LHCN-M2 (cell line): ENCODE results near the gene NSDHL. TPM values are rescaled to one million over a fixed set of nuclear protein-coding genes. Genes with fewer than 3 reads are reported as not detected.

ENCODE experiments used
- DNase-seq: peaks from one replicate; pipeline ENCODE4 v3.0.0-alpha.2; 2012; ENCODE audit warnings: low read depth
- total RNA-seq: library from RNA; depleted of rRNA; stranded (reverse); fragments of >200 nt; gene quantifications from 2 replicates; pipeline ENCODE4 v1.2.3, GENCODE V29; 2014

Gene NSDHL
- total RNA-seq, 1 experiment from 2014 or later = 14.1 TPM

DNA sequence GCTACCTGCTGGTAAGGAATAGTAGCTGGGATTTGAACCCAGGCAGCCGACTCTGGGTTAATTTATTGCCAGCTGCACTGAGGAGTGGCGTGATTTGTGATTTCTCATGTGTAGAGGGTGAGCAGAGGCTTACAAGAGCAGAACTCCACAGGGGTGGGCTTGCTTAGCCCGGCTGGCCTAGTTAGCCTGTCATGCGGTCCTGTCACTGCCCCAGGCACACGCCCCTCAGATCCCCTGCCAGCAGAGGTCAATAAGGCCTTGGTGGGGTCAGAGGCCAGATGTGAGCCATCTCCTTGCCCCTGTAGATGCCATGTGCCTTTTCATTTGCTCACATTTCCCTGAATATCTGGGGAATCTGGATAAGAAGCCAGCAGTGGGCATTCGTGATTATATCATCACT is 13.4 kb downstream of the NSDHL start:
- DNase-seq = no peak

DNA sequence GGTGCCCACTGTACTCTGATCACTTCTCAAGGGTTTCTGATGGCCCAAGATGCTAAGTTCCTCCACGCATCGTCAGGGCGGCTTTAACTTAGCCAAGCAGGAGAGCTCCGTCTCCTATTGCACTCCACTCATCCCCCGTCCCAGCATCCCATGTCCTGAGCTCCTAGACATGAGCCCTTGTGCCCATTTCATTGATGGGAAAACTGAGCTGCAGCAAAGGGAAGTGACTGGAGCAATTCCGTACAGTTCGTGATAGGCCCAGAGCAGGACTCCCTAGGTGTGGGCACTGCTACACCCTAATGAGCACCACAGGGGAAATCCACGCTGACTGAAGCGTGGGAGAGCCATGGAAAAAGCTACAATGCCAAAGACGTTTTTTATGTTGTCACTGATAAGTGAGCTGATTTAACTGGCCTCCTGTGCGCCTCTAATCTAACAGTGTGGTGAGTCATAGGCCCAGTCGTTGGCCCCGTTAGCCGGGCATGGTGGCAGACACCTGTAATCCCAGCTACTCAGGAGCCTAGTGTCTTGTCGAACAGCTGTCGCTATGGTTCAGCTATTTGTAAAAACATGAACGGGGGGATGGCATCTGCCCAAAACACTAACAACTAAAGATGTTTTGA is 14.9 kb downstream of the NSDHL start:
- no peak for DNase-seq

DNA sequence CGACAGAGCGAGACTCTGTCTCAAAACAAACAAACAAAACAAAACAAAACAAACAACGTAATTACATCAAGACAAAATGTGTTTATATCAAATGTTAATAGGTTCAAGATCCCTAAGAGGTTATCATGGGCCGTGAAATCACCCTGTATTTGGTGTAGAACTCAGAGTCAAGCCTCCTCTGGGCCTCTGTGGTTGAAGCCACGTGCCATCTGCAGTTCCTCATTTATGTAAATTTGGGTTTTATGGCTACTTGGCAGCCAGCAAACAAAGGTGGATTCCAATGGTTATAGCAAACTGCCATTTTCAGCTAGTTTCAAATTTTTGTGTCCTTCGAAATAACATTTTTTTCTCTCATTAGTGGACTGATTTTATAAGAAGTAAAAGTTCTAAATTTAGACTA is 16.4 kb downstream of the NSDHL start:
- DNase-seq = no peak

DNA sequence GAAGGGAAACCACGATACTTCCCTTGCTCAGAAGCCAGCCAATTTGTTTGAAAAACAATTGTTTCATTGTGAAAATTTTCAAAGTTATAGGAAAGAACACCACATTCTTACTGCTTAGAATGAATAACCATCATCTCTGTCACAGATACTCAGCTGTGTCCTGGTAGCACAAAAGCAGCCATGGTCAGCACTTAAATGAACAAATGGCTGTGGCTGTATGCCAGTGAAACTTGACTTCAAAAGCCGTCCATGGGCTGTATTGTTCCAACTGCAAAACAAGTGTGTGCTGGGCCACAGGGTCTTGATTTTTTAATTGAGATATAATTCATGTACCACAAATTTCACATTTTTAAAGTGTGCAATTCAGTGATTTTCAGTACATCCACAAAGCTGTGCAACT is 19.6 kb downstream of the NSDHL start:
- DNase-seq = no peak

DNA sequence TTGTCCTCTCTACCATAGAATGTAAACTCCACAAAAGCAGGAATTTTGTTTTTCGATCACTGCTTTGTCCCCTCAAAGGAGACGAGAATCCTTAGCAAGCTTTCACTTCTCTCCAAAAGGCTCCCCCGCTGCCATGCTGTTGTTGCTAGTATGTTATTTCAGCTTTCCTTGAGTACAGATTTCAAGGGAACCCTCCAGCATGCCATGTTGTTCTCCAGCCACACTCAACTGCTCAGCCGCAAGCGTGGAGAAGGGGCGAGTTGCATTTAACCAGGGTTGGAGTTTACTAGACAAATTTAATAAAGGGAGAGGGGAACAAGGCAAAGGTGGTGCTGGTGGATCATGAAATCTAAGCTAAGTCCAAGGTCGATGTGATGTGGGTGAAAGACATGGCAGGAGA is 23.1 kb downstream of the NSDHL start:
- DNase-seq = no peak

DNA sequence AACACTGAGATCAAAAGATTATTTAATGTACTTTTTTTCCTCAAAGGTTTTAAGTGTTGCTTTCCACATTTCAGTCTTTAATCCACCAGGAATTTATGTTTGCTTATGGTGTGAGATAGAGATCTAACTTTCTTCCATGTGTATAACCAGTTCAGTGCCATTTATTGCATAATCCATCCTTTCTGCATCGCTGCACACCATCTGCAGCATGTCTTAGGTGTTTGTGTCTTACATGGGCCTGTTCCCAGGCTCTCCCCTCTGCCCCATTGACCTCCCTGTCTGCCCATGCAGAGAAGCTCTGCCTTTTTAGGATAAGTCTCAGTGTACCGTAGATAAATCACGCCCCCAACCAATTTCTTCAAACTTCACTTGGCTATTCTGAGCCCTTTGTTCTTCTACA is 30.3 kb downstream of the NSDHL start:
- DNase-seq = no peak

DNA sequence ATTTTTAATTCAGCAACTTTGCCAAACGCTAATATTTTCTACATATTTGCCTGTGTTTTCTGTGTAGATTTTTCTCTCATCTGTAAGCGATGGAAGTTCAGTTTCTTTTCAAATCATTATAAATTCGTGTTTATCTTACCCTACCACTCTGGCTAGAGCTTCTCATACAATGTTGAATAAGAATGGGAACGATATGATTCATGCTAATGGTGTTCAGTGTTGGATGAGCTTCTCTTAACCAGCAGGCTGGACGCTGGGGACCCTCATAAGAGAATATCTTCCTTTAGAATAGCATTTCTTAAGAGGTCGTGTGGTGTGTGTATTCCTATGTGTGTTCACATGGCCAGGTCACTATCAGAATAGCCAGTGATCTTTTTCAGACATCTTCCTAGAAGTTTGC is 31.0 kb downstream of the NSDHL start:
- no peak for DNase-seq

DNA sequence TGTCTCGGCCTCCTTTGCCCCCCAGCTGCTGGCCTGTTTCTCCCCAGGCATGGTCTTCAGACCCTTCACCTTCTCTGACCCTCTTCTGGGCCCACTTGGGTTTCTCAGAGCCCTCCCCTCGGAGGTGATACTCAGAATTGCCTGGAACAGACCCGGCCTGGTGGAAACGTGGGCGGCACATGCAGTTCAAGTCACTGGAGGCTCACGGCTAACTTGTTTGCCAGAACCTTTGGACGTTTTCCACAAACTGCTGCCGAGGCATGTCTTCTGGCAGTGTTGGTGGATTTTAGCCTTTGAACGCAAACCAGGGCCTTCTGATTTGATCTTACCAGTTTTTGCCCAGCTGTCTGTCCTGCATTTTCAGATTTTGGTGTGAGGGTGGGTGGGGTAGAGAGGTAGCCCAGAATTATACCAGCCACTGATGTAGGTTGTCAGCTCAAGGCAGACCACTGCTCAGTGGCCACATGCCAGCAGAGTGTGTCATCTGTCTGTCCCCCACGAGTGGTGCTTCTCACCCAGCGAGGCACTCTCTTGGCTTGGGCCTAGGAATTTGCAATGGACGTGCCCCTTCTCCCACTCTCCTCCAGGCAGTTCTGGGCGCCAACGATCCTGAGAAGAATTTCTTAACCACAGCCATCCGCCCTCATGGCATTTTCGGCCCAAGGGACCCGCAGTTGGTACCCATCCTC is 34.5 kb downstream of the NSDHL start:
- DNase-seq = no peak

DNA sequence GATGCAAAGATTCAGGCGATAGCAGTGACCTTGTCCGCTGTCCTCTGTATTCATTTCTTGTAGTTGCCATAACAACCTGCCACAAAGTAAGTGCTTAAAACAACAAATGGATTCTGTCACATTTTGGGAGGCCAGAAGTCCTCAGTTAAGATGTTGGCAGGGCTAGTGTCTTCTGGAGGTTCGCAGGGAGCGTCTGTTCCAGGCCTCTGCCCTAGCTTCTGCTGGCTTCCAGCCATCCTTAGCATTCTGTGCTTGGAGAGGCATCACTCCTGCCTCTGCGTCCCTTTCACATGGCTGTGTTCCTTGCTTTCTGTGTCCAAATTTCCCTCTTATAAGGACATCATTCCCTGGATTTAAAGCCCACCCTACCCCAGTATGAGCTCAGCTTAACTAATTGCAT is 35.5 kb downstream of the NSDHL start:
- no peak for DNase-seq

DNA sequence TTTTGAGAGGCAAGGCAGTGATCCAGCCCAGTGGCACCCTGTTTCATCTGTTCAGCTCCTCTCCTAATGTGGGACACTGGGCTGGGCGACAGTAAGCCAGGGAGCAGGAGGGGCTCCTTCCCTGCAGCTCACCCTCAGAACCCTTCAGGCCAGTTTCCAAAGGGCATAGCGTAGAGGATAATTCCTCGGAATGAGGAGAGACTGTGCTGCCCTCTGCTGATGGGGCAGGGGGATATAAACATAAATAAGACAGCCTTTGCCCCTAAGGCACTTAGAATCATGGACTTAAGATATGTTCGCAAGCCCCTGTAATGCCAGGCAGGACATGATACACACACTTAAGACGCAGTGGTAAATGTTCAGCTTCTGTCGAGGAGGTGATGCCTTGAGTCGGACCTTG is 39.1 kb downstream of the NSDHL start:
- no peak for DNase-seq

DNA sequence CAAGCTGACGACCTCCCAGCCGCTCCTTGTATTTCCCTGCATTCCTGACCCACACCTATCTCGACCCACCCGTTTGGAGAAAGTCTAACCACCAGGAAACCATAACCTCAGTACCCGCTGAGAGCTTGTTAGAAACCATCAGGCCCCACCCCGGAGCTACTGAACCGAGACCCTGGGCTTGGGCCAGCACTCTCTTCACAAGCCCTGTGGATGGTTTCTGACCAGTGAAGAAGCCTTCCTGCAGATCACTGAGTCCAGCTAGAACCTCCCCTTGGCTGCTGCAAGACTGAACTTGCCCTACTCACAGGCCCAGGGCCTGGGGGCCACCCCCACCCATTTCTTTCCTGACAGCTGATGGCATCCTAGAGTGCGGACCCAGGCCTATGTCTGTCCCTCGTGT is 40.4 kb downstream of the NSDHL start:
- DNase-seq = no peak

DNA sequence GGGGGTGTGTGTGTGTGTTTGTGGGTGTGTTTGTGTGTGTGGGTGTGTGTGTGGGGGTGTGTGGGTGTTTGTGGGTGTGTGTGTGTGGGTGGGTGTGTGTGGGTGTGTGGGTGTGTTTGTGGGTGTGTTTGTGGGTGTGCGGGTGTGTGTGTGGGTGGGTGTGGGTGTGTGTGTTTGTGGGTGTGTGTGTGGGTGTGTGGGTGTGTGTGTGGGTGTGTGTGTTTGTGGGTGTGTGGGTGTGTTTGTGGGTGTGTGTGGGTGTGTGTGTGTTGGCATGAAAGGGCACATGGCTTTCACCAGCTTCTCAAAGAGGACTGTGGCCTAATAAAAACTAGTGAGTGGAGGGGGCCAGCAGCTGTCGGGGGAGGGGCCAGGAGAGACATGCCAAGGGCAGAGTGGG is 41.7 kb downstream of the NSDHL start:
- no peak for DNase-seq

DNA sequence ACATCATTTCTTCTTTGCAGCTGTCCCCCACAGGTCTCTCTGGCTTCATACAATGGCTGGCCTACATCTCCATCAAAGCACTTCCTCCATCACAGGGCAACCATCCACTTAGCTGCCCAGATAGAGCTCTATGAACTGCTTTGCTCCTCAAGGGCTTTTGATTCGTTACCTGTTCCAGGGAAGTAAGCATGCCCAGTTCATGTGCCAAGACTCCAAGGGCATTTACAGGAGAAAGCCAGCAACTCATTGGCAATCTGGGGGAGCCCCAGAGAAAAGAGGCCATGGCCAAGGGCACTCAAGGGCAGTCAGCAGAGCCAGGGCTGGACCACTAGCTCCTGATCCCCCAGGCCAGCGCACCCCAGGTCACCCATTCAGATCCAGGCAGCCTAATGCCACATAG is 42.5 kb downstream of the NSDHL start:
- DNase-seq = no peak

DNA sequence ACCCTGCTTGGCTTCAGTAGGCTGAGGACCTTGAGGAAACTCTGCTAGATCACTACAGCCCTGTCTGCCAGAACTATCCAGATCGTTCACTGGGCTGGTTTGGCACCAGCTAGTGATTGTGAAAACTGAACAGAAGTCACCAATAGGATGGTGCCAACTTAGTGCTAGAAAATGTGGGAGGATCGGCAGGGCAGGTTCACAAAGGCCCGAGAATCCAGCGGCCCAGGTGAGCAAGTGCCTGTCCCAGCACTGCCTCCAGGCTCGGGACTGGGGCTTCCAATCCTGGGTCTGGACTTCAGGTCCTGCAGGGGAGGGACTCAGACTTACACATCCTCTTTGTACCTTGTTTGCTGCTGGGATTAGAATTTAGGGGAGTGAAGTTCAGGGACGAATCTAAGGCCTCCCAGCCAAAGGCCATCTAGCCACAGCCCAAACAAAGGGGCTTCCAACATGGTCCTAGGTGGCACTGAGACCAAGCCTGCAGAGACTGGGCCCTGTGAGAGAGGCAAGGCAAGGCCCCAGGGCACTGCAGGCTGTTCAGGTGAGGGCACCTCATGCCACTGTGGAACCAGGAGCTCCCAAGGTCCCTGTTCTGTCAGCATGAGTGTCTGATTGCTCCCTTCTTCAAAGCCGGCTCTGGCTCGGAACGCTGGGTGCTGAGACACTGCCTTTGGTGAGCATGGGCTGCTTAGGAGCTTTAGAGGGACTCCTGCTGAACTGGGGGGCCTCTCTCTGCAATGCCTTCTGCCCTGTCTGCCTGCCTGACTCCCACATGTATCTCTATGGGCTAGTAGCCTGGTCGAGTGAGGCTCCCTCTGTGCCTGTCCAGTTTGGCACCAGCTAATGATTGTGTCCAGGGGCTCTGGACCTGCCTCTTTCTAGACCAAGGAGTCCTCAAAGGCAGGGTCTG is 46.3 kb downstream of the NSDHL start:
- no peak for DNase-seq

DNA sequence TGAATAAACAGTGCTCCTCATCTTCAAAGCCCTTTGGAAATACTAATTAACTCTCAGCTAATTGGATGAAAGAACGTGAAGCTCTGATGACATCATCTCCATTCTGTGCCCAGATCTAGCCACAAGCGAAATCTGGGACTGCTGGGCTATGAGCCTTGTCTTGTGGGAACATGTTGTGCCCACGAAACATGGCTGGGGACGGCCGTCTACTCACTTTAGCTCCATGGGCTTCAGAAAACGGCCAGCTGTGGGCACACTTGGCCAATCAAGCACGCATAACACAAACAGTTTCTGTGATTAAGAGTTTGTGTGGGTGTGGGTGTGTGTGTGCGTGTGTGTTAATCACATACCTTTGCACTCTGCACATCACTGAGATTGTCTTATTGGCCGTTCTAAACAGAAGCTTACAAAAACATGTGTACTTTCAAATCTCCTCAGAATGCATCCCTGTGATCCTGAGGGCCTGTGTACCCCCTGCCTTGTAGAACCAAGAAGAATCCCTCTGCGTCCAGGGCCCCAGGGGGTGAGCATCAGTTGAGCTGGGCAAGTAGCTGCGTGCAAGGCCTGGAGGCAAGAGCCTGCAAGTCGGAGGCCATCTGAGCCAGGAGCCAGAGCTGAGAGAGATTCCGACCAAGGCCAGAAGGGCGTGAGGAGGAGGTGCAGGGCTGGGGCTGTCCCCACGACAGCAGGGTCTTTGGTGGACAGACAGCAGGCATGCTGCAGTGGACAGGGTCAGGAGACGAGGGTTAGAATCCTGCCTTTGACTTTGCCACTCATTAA is 48.3 kb downstream of the NSDHL start:
- no peak for DNase-seq

DNA sequence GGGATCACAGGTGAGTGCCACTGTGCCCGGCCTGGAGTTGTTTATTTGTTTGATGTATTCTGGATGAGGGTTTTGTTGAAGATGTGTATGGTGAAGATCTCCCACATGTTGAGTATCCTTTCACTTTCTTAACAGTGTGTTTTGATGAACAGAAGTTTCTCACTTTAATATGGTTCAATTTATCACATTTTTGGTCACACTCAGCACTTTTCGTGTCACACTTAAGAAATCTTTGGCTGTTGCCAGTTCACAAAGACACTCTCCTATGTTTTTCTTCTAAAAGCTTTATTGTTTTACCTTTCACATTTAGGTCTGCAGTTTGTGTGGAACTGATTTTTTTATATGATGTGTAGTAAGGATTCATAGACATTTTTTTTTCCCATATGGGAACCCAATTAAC is 50.4 kb downstream of the NSDHL start:
- DNase-seq = no peak

DNA sequence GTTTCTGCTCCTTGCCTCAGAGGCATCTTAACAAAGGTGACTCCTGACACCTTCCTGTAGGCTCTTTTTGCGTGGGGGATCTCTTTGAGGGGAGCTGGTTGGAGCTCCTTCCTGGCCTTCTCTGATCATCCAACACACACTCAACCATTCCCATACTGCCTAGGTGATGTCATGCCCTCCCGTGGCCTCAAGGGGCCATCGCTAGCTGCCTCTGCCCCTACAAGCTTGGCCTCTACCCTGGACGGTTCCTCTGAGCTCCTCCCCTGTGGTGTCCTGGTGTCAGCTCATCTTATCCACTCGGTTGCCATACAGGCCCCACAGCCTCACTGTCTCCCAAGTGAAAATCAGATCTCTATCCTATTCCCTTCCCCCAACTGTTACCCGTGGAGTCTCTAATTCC is 53.3 kb downstream of the NSDHL start:
- no peak for DNase-seq

DNA sequence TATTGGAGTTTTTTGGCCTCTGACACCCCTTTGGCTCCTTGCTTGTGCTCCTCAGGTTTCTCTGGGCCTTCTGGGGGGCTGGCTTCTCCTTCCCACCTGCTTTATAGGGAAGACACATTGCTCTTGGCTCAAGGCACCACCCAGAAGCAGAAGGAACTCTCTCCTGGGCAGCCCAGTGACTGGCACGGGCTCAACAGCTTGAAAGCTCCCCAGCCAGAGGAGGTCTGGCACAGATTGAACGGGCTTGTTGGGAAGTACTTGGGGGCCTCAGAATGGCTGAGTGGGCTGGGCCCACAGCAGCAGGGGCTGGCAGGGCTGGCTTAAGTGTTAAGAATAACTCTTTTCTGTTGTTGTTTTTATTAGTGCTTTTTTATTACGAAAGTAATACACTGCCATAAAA is 55.9 kb downstream of the NSDHL start:
- no peak for DNase-seq

DNA sequence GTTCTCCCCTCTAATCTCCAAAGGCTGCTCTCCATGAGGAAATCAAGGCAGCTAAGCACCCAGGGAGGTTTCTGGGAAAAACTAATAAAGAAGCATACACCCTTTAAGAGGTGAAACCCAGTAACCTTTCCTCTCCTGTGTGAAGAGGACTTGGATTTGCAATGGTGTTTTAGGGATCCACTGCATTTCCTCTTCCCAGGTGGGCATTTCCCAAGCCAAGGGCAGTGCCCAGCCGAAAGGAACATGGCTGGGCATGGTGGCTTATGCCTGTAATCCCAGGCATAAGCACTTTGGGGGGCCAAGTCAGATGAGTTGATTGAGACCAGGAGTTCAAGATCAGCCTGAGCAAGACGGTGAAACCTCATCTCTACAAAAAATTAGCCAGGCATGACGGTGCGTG is 61.6 kb downstream of the NSDHL start:
- DNase-seq = no peak

DNA sequence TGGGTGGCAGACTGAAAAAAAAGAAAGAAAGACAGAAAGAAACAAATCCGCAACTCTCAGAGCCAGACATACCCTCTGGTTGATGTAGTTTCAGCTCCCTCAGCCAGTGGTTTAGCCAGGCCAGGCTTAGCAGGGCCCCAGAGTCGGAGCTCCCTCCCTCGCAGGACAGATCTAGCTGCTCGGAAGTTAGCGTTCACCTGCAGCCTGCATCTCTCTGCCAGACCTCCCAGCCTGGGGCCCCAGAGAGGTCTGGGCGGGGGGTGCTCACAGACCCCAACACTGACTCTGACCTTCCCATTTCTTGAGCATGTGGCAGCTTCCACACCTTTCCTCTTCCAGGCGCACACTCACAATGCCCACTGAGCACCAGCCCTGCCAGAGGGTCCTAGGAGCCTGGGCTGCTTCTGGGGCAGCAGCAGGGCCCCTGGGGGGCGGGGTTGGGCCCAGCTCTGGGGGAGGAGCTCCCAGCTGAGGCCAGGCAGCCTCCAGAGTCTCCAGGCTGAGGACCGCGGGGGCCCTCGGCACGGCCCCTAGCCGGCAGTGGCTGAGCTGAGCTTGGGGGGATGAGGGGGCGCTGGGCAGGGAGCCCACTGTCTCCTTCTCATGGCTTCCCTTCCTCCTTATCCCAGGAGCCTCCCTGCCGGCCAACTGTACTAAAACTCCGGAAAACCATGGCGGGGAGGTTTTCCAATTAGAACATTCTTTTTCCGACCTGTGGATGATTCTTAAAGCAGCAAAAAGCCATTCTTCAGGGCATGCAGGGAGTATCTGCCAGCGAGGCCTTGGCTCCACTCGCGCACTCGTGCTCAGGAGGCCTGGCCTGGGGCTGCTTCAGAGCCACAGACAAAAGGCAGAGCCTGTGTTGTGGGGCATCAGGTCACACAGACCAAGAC is 62.4 kb downstream of the NSDHL start:
- DNase-seq = no peak
